HG03095 (cell line): ENCODE results near the gene RASL12.

Experiments used
- ATAC-seq: cut with Tn5 transposase; IDR thresholded peaks from one replicate; pipeline ENCODE4 v1.9.1; 2021; ENCODE audit warnings: moderate library complexity; ENCODE audit not compliant: unreplicated experiment

Gene RASL12

GRCh38 chr15:65092911-65093792 is 25.4 kb upstream of the RASL12 start:
- ATAC-seq, result no peak

GRCh38 chr15:65091946-65092770 is 24.4 kb upstream of the RASL12 start:
- no peak for ATAC-seq

- ATAC-seq, result no peak
Measured at GRCh38 chr15:65089206-65089824, 21.5 kb upstream of the RASL12 start.

GRCh38 chr15:65088643-65089021 is 20.8 kb upstream of the RASL12 start:
- no peak for ATAC-seq

GRCh38 chr15:65087873-65088642 is 20.3 kb upstream of the RASL12 start:
- no peak for ATAC-seq

GRCh38 chr15:65087411-65087810 is 19.6 kb upstream of the RASL12 start:
- ATAC-seq, result no peak

GRCh38 chr15:65086680-65087111 is 18.9 kb upstream of the RASL12 start:
- ATAC-seq, result no peak

- no peak for ATAC-seq
Measured at GRCh38 chr15:65085990-65086679, 18.3 kb upstream of the RASL12 start.

GRCh38 chr15:65085207-65085753 is 17.5 kb upstream of the RASL12 start:
- no peak for ATAC-seq

- ATAC-seq, result no peak
Measured at GRCh38 chr15:65084500-65085206, 16.9 kb upstream of the RASL12 start.

GRCh38 chr15:65083262-65083701 is 15.5 kb upstream of the RASL12 start:
- no peak for ATAC-seq

GRCh38 chr15:65082303-65082953 is 14.6 kb upstream of the RASL12 start:
- ATAC-seq, result no peak

GRCh38 chr15:65081758-65082157 is 14.0 kb upstream of the RASL12 start:
- ATAC-seq, result no peak

- no peak for ATAC-seq
Measured at GRCh38 chr15:65081270-65081669, 13.5 kb upstream of the RASL12 start.

GRCh38 chr15:65079580-65079979 is 11.8 kb upstream of the RASL12 start:
- ATAC-seq, result no peak

- ATAC-seq, result no peak
Measured at GRCh38 chr15:65077981-65078352, 10.2 kb upstream of the RASL12 start.

GRCh38 chr15:65077291-65077980 is 9.6 kb upstream of the RASL12 start:
- ATAC-seq, result no peak
